HS-27A (cell line): ENCODE data around the gene ELF1.
"Not testable (repeated sequence)": the region's sequence is repeated elsewhere in the genome, so short reads cannot be mapped to it uniquely, and the experiment has no call there.

Source experiments
- DNase-seq: peaks from one replicate; pipeline ENCODE4 v3.0.0-alpha.2; 2012; ENCODE audit warnings: low read depth, missing footprints

Gene ELF1

DNA sequence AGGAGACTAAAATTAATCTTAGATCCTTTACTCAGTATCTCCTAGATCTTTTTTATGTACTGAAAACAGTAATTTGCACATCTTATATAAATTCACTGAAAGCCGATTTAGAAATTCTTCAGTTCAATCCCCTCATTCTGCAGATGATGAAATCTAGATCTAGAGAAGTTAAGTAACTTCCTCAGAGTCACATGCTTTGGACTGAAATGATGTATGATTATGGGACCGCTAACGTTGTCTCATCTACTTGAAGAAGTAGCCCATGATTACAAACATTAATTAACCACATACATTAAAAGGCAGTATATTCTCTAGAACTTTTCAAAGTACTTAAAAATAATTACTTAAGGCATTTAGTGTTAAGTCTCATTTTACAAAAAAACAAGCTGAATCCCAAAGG, 37.8 kb downstream of the ELF1 start:
- DNase-seq, result no peak

DNA sequence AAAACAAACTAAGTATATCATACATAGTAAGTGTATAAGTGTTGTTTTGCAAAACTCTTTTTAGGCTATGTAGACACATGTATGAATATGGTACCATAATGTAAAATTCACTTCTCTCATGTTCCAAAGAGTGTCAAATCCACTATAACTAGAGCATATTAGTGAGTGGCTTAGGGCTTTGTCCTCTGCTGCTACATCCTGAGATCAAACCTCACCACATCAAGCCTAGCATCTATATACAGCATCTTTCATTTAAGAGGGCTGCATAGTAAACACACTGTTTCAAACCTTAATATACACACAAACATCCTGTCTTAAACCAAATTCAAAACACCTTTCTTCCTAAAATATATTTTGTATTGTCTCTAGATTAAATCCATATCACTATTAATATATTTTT, 38.7 kb downstream of the ELF1 start:
- no peak for DNase-seq

DNA sequence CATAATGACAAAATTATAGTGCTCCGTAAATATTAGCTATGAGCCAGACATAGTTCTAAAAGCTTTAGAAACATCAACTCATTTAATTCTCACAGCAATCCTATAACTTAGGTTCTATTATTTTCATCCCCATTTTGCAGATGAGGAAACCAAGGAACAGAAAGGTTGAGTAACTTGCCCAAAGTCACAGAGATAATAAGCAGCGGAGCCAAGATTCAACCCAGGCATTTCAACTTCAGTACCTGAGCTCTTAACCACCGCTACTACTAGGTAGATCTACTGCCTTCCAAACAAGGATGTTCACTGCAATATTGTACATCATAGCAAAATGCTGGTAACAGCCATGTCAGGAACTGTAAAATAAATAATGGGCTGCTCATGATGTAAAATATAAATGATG, 39.9 kb downstream of the ELF1 start:
- no peak for DNase-seq

DNA sequence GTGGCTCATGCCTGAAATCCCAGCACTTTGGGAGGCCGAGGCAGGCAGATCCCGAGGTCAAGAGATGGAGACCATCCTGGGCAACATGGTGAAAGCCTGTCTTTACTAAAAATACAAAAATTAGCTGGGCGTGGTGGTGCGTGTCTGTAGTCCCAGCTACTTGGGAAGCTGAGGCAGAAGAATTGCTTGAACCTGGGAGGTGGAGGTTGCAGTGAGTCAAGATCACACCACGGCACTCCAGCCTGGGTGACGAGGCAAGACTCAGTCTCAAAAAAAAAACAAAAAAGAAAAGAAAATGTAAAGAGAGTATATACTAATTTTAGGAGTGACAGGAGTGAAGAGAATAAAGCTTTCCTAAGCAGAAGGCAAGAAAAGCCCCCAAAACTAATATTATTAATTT, 41.0 kb downstream of the ELF1 start:
- not testable (repeated sequence) for DNase-seq

DNA sequence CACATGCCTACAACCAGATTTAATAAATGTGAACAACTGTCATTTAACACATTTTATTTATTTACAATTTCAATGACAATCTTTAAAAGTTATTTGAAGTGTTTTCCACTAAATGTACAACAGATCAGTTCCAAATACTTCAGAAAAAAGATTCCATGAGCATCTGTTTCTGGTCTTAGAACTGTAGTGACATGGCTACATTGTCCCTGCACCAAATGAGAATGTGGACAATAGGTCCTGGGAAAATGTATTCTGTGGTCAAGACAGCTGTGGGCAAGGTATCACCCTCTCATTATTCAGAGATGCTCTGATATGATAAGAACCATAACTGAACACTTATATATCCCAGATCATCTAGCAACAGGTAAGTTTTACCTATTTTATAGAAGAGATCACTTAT, 43.7 kb downstream of the ELF1 start:
- no peak for DNase-seq

DNA sequence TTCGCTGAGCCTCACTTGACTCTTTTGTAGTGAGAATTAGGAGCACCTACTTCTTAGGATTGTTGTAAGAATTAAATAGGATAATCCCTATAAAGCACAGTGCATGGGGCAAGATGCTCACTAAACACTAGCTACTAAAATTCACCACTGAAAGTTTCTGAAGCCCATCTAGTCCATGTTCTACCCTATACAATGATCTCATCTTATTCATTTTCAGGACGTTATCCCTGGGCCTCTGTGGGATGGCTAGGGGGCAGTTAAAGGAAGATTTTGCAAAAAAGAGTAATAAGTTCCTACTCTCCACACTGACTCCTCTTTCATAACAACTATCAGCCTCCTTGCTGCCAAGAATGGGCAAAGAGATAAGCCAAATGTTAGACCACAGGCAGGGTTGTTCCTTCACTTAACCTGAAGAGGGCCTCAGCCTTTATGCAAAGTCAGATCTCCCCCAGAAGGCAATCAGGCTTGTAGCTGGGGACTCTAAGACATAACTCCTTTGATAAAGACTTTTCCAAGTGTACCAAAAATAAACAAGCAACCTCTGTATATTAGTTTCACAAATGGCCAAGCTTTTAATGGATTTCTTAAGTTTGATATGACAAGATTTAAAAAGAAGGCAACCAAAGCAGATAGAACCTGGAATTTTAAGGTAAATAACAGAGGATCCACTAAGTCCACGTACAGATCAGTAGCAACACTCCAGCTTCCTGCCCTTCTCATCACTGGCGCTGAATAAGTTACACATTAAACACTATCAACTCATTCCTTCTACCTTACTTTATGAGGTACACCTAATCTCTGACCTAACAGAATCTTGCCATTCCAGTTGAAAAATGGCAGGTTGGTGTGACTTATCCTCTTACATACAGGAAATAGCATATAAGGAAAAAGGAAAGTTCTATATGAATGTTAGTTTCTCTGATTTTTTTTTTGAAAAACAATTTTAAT, 44.4 kb downstream of the ELF1 start:
- peak; percentile 1 for DNase-seq

DNA sequence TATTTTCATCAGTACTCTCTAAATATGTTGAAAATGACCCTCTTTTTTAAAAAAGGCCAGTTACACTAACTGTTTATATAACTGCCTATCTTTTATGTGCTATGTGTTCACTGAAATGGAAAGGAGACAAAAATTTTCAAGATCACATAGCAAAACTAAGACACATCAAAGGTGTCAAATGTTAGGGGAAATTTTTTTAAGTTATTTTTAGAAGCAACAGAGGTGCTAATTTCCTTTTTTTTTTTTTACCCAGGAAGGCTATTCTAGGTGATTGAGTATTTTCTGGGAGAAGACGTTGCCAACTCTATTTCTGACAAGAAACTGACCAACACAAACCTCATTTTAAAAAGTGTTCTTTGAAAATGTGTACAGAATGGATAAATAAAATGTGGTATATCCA, 45.7 kb downstream of the ELF1 start:
- DNase-seq, result no peak

DNA sequence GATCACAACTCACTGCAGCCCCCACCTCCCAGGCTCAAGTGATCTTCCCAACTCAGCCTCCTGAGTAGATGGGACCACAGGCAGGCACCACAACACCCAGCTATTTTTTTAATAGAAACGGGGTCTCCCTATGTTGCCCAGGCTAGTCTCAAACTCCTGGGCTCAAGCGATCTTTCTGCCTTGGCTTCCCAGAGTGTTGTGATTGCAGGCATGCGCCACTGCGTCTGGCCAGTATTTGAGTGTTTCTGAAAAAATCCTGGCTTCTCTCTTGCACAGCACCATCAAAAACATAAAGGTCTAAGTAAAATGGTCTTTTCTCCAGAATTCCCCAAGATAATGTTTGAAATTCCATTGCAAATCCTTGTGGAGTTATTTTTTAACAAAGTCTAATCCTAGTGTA, 47.8 kb downstream of the ELF1 start:
- no peak for DNase-seq

DNA sequence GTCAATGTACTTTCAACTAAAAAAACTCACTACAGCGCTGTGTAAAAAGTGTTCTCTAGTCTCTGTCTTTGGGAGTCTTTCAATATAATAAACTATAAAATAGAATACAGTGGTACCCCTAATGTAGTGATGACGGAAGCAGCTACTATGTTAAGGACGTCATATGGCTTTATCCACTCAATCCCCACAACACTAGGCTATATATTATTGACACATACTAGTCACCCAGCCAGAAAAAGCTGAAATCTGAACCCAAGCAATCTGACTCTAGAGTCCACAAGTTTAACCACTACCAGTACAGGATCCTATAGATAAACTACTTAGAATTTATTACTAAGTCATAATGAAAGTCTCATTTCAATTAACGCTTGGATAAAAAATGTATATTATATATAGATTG, 48.3 kb downstream of the ELF1 start:
- DNase-seq, result no peak

DNA sequence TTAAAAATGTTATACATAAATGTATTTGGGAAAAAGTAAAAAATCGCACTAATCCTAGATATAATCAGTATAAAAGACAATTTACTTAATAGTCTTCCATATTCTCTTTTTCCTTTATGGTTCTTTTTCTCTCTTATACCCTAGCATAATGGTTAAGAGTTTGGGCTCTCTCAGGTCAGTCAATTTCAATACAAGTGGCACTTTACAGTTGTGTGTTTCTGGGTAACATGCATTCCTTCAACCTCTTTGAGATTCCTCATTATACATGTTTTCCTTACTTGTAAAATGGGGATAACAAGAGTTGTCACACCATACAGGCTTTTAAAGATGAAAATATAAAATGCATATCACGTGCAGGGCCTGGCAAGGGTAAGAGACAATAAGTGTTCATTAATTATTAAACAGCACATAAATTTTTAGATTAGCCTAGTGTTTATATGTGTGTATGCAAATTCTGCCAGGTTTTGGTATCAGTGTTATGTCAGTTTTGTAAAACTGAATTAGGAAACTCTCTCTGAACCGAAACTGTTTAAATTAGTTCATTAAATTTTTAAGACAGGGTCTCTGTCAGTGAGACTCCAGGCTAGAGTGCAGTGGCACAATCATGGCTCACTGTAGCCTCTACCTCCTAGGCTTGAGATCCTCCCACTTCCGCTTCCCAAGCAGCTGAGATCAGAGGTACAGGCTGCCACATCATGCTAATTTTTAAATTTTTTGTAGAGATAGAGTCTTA, 49.8 kb downstream of the ELF1 start:
- no peak for DNase-seq

DNA sequence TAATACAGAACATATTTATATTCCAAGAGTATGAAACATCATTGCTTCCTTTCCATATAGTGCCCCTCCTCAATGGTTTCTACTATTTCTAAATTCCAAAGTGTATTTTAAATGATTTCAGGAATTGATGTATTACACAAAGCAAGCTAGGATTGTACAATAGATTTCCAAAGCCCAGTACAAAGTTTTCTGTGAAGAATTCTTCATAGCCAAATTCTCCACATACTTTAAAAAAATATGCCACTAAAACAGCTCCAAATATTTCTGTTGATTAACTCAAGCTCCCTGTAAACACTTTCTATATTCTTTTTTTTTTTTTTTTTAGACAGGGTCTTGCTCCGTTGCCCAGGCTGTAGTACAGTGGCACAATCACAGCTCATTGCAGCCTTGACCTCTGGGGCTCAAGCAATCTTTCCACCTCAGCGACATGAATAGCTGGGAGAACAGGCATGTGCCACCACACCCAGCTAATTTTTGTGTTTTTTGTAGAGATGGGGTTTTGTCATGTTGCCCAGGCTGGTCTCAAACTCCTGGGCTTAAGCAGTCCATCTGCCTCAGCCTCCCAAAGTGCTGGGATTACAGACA, 50.6 kb downstream of the ELF1 start:
- DNase-seq, result no peak

DNA sequence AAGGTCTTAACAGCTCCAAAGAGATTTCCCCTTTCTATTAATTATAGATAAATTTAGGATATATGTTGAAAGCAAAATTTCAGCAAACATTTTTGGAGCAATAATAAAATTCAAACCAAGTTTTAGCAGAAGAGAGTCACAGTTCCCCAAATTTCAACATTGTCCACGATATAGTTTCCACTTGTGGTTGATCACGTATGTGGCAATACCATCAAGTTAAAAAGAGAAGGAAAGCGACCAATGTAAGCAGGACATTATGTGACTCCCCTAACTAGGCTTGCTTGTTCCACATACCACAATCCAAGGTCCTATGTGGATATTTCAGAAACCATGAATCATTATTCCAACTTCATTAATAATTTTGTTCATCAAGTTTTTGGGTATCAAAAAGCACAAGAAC, 52.8 kb downstream of the ELF1 start:
- no peak for DNase-seq

DNA sequence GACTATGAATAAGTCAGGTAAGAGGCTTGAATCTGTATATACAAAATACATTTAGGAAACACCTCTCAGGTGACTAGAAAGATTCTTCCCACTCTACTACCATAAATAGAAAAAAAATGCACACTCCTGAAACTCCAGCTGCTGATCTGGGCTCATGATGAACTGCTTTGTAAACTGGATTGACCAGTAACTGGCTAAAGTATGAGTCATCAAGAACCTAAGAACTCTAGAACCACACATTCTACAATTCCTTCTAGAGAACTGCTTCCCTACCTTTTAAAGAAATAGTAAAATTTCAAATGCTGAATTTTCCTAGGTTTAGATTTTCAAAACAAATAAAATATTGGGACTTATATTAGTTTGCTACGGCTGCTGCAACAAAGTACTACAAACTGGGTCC, 55.2 kb downstream of the ELF1 start:
- DNase-seq, result no peak

DNA sequence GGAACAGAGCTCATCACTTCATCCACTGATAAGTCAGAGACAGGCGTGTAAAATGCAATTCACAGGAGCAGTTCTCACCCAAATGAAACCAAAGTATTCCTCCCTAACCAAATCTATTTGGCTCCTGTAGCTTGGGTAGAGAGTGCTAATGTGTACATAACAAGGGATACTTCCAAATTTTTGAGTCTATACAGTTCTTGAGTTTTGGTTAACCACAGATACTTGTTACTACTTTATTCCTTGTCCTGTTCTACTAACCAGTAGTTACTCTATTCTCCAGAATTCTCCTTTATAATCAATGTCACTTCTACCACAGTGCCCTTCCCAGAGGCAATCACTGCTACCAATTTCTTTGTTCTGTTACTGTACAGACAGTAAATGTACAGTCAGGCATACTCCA, 57.3 kb downstream of the ELF1 start:
- no peak for DNase-seq

DNA sequence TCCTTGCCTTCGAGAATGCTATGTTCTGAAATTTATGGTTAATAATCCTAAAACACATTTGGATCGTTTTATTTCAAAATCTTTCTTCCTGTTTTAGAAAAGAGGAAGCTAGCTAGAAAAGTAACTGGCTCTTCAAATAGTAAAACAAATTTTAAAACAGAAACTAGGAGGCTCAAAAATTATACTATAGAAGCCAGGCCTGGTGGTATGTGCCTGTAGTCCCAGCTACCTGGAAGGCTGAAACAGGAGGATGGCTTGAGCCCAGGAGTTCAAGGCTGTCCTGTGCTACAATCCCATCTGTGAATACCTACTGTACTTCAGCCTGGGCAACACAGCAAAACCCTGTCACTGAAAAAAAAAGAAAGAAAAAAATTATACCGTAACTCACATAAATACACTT, 57.9 kb downstream of the ELF1 start:
- no peak for DNase-seq

DNA sequence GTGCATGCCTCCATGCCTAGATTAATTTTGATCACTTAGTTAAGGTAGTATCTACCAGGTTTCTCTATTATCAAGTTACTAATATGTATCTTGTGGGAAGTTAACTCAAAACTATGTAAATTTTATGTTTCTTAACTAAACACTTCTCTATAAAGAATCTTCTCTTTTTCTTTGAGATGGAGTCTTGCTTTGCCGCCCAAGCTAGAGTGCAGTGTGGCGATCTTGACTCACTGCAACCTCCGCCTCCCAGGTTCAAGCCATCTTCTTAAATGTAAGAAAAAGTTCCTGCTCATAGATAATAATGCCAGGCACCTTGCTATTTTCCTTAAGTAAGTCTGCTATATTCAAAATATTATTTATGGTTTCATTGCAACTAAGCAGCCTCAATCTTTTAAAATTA, 58.4 kb downstream of the ELF1 start:
- DNase-seq, result no peak

DNA sequence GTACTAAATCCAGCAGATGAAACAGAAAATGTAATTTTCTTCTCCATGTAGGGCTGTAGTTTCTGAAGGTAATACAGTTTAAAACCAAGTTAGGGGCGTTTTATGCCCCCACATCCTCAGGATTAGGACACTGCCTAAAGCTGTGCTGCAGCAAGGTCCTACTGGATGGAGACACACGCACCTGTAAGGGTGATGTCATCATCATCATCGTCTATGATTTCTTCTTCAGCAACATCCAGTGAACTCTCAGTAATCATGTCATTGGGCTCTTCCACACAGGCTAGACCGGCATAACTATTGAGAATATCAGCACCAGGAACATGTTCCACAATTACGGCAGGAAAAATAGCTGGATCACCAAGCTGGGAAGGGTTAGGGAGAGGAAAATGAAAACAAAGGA, 60.5 kb downstream of the ELF1 start:
- no peak for DNase-seq

DNA sequence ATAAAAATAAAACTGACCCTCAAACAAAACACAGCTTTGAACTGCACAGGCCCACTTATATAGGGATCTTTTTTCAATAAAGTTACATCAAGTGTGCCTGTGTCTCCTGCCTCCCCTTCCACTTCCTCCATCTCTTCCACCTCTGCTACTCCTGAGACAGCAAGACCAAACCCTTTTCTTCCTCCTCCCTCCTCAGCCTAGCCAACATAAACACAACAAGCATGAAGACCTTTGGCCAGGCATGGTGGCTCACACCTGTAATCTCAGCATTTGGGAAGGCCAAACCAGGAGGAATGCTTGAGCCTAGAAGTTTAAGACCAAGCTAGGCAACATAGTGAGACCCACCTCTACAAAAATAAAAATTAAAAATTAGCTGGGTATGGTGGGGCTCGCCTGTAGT, 72.6 kb downstream of the ELF1 start:
- no peak for DNase-seq

DNA sequence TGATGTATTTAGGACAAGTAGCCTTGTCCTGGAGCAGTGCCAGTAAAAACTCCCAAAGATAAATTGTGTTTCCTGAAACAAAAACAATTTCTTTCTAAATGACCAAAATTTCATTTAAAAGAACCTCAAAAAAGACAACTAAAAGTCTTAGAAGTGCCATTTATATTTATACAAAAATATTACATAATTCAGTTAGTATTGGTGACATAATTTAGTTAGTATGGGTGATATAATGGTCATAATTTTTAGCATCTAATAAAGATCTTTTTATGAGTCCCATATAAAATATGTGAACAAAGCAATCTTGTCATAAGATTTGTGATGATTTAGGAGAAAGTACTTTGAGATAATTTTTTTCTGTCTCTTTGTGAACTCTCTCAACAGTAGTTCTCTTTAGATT, 76.0 kb downstream of the ELF1 start:
- no peak for DNase-seq

DNA sequence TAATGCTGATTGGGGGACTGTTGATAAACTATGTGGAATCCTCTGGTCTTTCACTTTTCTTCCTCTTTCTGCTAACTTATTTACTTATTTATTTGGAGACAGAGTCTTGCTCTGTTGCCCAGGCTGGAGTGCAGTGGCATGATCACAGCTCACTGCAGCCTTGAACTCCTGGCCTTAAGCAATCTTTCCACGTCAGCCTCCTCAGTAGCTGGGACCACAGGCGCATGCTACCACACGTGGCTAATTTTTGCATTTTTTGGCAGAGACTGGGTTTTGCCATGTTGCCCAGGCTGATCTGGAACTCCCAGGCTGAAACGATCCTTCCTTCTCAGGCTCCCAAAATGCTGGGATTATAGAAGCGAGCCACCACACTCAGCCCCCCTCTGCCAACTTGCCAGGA, 77.5 kb downstream of the ELF1 start:
- no peak for DNase-seq

DNA sequence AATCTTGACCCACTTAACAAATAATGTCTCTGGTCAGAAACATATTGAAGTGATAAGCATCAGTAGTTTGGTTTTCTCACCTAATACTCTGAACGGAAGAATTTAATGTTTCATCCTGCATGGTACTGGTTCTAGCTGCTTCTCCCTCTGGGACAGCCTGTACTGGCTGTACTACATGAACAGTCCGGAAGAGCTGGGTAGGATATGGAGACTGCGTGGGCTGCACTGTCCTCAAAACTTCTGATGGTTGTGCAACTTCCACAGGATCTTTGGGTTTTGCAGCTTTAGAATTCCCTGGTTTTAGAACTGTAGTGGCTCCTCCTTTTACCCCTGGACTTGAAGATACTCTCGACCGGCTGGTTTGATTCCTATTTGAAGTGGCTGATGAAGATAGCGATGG, 78.3 kb downstream of the ELF1 start:
- no peak for DNase-seq

DNA sequence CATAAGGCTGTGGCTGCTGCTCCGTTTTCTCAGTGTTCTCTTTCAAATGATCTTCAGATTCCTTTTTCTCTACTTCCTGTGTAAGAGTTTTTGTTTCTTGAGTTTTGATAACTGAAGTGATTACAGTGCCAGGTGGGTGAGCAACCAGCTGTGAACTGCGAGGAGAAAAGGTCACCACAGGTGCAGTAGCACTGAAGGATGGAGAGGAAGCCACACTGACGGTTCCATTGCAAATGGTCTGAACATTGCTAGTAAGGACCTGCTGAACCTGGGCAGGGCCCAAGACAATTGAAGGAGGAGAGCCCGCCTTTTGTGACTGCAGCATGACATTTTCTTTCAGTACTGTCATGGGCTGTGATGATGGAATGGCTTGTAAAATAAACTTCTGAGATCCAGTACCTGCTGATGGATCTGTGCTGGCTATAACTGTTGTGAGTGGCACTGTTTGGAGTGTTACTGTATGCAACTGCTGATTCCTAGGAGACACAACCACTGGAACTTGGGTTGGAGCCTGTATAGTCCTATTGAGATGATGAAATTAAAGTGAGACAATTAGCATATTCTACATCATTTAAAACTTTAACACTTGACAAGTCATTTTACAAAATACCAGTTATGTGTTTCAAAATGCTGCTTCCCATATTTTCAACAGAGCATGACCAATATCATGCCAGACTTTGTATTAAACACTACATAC, 85.5 kb downstream of the ELF1 start:
- DNase-seq, result no peak

DNA sequence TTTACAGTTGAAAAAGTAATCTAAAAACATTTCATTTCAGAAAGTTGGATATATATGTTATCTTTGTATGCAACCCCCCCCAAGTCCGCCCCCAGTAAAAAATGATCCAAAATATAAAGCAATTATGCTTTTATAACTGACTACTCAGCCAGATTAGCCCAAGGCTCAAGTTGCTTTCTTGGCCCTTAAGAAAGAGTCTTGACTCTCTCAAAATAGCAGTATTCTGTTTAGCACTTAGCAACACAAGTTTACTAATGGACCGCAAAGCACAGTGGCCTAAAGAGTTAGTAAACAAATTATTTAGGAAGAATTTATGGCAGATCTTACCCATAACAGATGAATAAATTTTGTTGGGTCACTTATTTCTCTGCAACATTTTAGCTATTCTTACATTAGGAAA, 86.9 kb downstream of the ELF1 start:
- no peak for DNase-seq
